IPS-11a (cell line): ENCODE data around the gene YTHDC1.
"Not testable (repeated sequence)": the region's sequence is repeated elsewhere in the genome, so short reads cannot be mapped to it uniquely, and the experiment has no call there.

ENCODE experiments used
- H3K4me3 ChIP-seq: one replicate; pipeline ENCODE4 v1.5.1; 2013; ENCODE audit warnings: low read depth, low read length, control low read depth

YTHDC1 gene

DNA sequence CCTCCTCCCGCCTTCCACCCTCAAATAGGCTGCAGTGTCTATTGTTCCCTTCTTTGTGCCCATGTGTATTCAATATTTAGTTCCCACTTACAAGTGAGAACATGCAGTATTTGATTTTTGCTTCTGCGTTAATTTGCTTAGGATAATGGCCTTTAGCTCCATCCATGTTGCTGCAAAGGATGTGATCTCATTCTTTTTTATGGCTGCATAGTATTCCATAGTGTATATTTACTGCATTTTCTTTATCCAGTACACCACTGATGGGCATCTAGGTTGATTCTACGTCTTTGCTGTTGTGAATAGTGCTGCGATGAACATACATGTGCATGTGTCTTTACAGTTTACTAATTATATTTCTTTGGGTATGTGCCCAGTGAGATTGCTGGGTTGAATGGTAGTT, 52.8 kb downstream of the YTHDC1 start:
- no peak overlapping the region for H3K4me3 ChIP-seq

DNA sequence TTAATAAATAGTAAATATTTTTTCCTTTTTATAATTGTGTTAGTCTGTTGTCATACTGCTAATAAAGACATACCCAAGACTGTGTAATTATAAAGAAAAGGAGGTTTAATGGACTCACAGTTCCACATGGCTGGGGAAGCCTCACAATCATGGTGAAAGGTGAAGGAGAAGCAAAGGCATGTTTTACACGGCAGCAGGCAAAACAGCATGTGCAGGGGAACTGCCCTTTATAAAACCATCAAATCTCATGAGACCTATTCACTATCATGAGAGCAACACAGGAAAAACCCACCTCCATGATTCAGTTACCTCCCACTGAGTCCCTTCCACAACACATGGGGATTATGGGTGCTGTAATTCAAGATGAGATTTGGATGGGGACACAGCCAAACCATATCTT, 58.6 kb downstream of the YTHDC1 start:
- H3K4me3 ChIP-seq = no peak overlapping the region

DNA sequence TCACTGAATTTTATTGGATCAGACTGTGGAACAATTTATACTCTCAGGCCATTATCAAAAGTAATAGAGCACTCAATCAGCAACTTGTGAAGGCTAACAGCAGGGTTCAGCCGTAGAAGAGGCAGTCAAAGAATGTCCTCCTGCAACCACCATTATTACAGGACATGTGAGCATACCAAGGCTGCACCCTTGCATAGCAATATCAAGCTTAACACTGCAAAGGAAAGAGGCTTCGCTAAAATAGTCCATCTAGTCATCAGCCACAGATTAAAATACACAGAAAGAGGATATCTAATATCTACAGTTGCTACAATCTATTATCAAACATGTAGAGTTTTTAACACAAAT, 61.5 kb downstream of the YTHDC1 start:
- H3K4me3 ChIP-seq = no peak overlapping the region

- H3K4me3 ChIP-seq = no peak overlapping the region
These were observed 62.0 kb downstream of the YTHDC1 start for GRCh38 chr4:68287704-68288392.

GRCh38 chr4:68283714-68284113, 66.2 kb downstream of the YTHDC1 start:
- H3K4me3 ChIP-seq = no peak overlapping the region

DNA sequence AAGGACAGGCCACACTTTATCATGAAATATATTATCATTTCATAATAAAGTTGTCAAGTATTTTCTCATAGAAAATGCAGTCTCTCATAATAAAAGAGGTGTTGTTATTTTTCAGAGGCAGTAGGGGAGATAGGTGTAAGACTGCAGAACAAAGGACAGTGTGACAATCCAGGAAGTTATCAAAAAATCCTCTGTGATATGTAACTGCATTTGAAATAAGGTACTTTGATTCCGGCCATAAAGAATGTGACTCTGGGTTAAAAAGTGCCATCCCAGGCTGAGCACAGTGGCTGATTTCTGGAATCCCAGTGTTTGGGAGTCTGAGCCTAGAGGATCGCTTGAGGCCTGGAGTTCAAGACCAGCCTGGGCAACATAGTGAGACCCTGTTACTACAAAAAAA, 66.8 kb downstream of the YTHDC1 start:
- H3K4me3 ChIP-seq = no peak overlapping the region

DNA sequence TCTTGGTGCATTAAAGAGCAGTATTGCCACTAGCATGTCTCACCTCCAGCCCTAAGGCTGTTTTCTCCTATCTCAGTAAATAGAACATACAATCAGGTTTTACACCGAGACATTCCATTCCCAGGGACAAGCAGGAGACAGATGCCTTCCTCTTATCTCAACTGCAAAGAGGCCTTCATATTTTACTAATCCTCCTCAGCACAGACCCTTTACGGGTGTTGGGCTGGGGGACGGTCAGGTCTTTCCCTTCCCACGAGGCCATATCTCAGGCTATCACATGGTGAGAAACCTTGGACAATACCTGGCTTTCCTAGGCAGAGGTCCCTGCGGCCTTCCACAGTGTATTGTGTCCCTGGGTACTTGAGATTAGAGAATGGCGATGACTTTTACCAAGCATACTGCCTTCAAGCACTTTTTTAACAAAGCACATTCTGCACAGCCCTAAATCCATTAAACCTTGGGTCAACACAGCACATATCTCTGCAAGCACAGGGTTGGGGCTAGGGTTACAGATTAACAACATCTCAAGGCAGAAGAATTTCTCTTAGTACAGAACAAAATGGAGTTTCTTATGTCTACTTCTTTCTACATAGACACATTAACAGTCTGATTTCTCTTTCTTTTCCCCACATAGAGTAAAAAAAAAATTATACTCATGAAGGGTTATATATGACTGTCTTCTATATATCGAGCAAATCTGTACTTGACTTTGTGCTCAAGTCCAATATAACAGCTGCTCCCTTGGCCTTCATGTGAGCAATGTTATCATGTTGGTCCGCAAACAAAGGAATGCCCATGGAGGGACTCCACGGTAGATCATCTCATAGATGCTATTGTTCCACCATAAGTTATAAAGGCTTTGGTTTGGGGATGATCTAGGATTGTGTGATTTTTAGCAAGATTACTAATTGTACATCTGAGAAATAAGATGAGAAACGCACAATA, 67.8 kb downstream of the YTHDC1 start:
- not testable (repeated sequence) for H3K4me3 ChIP-seq

DNA sequence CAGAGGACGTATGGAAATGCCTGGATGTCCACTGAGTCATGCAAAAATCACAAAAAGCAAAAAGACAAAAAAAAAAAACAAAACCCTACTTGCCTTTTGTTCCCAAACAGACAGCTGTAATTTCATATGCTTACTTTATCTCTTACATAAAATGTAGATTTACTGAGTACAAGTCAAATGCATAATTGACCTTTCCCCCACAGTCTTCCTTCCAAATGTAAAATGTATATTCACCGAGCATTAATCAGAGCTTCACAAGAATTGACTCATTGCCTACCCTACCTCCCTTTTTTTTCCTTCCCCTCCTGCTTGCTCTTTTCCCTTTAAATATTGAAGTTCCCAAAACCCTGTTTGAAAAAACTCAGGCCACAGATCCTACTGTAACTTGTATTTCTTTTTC, 71.9 kb downstream of the YTHDC1 start:
- no peak overlapping the region for H3K4me3 ChIP-seq

- no peak overlapping the region for H3K4me3 ChIP-seq
These were observed 72.3 kb downstream of the YTHDC1 start for GRCh38 chr4:68277627-68278026.

GRCh38 chr4:68272860-68273259, 77.0 kb downstream of the YTHDC1 start:
- no peak overlapping the region for H3K4me3 ChIP-seq

GRCh38 chr4:68272380-68272779, 77.5 kb downstream of the YTHDC1 start:
- H3K4me3 ChIP-seq = no peak overlapping the region

- H3K4me3 ChIP-seq = no peak overlapping the region
These were observed 78.0 kb downstream of the YTHDC1 start for GRCh38 chr4:68271851-68272357.

DNA sequence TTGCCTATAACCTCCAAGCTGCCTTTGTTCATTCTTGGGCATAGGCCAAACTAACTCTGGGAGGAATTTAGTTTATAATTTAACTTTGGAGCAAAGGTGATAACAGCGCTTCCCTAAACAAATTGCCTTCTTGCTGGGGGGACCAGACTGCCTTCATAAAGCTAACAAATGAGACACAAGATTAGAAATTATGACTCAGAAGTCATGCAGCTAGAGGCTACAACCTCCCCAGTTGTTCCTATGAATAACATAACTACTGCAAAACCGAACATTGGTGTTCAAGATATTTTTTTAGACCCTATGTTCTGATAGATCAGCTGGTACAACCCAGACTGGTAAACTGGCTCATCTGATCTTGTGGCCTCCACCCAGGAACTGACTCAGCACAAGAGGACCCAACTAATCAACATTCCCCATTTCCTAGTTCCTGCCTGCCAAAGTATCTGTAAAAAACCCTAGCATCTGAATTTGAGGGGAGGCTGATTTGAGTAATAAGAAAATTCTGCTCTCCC, 82.4 kb downstream of the YTHDC1 start:
- H3K4me3 ChIP-seq = no peak overlapping the region

DNA sequence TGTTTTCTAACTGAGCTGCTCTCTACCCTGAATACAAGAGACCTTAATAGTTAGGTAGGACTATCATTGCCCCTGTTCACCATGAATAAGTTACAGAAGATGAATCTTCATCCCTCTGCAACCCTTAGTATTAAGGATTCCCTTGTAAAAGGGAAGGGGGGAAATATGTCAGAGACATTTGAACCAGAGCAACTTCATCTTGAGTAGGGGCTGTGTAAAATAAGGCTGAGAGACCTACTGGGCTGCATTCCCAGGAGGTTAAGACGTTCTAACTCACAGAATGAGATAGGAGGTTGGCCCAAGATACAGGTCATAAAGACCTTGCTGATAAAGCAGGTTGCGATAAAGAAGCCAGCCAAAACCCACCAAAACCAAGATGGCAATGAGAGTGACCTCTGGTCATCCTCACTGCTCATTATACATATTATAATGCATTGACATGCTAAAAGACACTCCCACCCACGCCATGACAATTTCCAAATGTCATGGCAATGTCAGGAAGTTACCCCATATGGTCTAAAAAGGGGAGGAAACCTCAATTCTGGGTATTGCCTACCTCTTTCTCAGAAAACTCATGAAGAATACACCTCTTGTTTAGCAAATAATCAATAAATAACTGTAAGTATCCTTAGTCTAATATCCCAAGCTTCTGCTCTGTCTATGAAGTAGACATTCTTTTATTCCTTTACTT, 84.9 kb downstream of the YTHDC1 start:
- H3K4me3 ChIP-seq = no peak overlapping the region
